H1 (cell line): ENCODE measurements around the gene PITPNM1. TPM values are rescaled to one million over a fixed set of nuclear protein-coding genes. Genes with fewer than 3 reads are reported as not detected.

Experiments
- CTCF ChIA-PET: fragments of 300-600 bp; sonication (Branson Sonifier 250); formaldehyde crosslinking; loops from one replicate; lab custom pipeline; 2021; ENCODE audit not compliant: partially characterized antibody; lab: Charles Lee
- POLR2A ChIA-PET: fragments of 300-600 bp; sonication (Branson Sonifier 250); formaldehyde crosslinking; loops from one replicate; lab custom pipeline; 2021; ENCODE audit warnings: inconsistent platforms; ENCODE audit not compliant: partially characterized antibody; lab: Charles Lee
- DNase-seq, 2 experiments: peaks; one replicate each; pipeline versions ENCODE4 v3.0.0 to v3.0.0-alpha.2; 2010 to 2022; ENCODE audit warnings: low spot score in 2 of 2, low read depth in 1 of 2, mixed read lengths in 1 of 2
- FAIRE-seq: peaks from 2 replicates; lab custom pipeline; 2011; peaks lifted over from hg19 to GRCh38; lab: Jason Lieb, UNC
- H2AFZ ChIP-seq: 2 replicates; pipeline ENCODE4 v1.8.1; 2012; ENCODE audit warnings: low read length, inconsistent platforms
- H2AK5ac ChIP-seq: 2 replicates; pipeline ENCODE4 v1.6.1; 2013; ENCODE audit warnings: low read depth, low read length
- H2BK120ac ChIP-seq: replicated peaks from 2 replicates; pipeline ENCODE3; 2013; ENCODE audit warnings: low read depth, low read length, inconsistent platforms
- H2BK12ac ChIP-seq: 2 replicates; pipeline ENCODE4 v1.6.1; 2013; ENCODE audit warnings: low read depth, low read length
- H2BK15ac ChIP-seq: 2 replicates; pipeline ENCODE4 v1.6.1; 2013; ENCODE audit warnings: low read length
- H2BK20ac ChIP-seq: 2 replicates; pipeline ENCODE4 v1.6.1; 2013; ENCODE audit warnings: low read length
- H2BK5ac ChIP-seq: 2 replicates; pipeline ENCODE4 v1.6.1; 2013; ENCODE audit warnings: low read depth, low read length
- H3K14ac ChIP-seq: 2 replicates; pipeline ENCODE4 v1.6.1; 2013; ENCODE audit warnings: inconsistent platforms; ENCODE audit not compliant: insufficient read length
- H3K18ac ChIP-seq: 2 replicates; pipeline ENCODE4 v1.6.1; 2013; ENCODE audit warnings: low read length; ENCODE audit errors: extremely low read depth
- H3K23ac ChIP-seq: 2 replicates; pipeline ENCODE4 v1.6.1; 2013; ENCODE audit warnings: inconsistent platforms; ENCODE audit not compliant: insufficient read length
- H3K23me2 ChIP-seq: 2 replicates; pipeline ENCODE4 v1.6.1; 2013; ENCODE audit warnings: low read depth, low read length
- H3K27ac ChIP-seq: 2 replicates; pipeline ENCODE4 v1.6.1; 2011; ENCODE audit warnings: low read depth, low read length, inconsistent platforms
- H3K27me3 ChIP-seq, 4 experiments: replicated peaks in 1 of 4; 1 replicate in 1 of 4; 2 replicates in 3 of 4; pipeline versions ENCODE4 v1.6.1 to v1.8.1; 2011 to 2013; ENCODE audit warnings: low read length in 3 of 4, mild to moderate bottlenecking in 3 of 4, inconsistent platforms in 2 of 4, mixed read lengths in 2 of 4, moderate library complexity in 1 of 4; ENCODE audit not compliant: control insufficient read depth in 3 of 4, insufficient read depth in 3 of 4; ENCODE audit errors: extremely low read depth in 1 of 4
- H3K36me3 ChIP-seq, 4 experiments: 2 replicates each; pipeline versions ENCODE4 v1.6.1 to v1.8.1; 2011 to 2013; ENCODE audit warnings: mild to moderate bottlenecking in 4 of 4, low read length in 3 of 4, moderate library complexity in 2 of 4, control low read depth in 1 of 4, inconsistent platforms in 1 of 4; ENCODE audit not compliant: insufficient read depth in 4 of 4, control insufficient read depth in 2 of 4
- H3K4ac ChIP-seq: replicated peaks from 2 replicates; pipeline ENCODE3; 2013; ENCODE audit warnings: low read length, low read depth, mixed read lengths, inconsistent platforms; ENCODE audit not compliant: insufficient read length
- H3K4me1 ChIP-seq, 4 experiments: replicated peaks in 1 of 4; 1 replicate in 1 of 4; 2 replicates in 3 of 4; pipeline versions ENCODE4 v1.6.1 to v1.8.1; 2011 to 2013; ENCODE audit warnings: low read length in 3 of 4, inconsistent platforms in 2 of 4, mixed read lengths in 1 of 4; ENCODE audit not compliant: insufficient read depth in 4 of 4, control insufficient read depth in 3 of 4
- H3K4me2 ChIP-seq, 2 experiments: 2 replicates each; pipeline versions ENCODE4 v1.6.1 to v1.8.1; 2011 to 2013; ENCODE audit warnings: low read depth in 2 of 2, low read length in 2 of 2, control low read depth in 1 of 2, inconsistent platforms in 1 of 2, mild to moderate bottlenecking in 1 of 2; ENCODE audit not compliant: insufficient read depth in 1 of 2
- H3K4me3 ChIP-seq, 4 experiments: fragments of 200-600, 300-600 bp in 1 of 4; sonication (generic), shearing (Covaris generic), sonication (Bioruptor Twin) in 1 of 4; 2 replicates each; pipeline versions ENCODE4 v1.5.1 to v1.8.1; 2011 to 2016; ENCODE audit warnings: low read length in 4 of 4, low read depth in 3 of 4, control low read depth in 2 of 4, inconsistent platforms in 2 of 4, mild to moderate bottlenecking in 2 of 4, mixed read lengths in 1 of 4, moderate library complexity in 1 of 4; ENCODE audit not compliant: insufficient read depth in 2 of 4; ENCODE audit errors: extremely low read depth in 1 of 4
- H3K56ac ChIP-seq: replicated peaks from 2 replicates; pipeline ENCODE3; 2013; ENCODE audit warnings: low read depth, mild to moderate bottlenecking, mixed read lengths, low read length, inconsistent platforms; ENCODE audit not compliant: insufficient read length
- H3K79me1 ChIP-seq: 2 replicates; pipeline ENCODE4 v1.6.1; 2013; ENCODE audit warnings: low read depth, low read length, control low read depth
- H3K79me2 ChIP-seq, 2 experiments: 2 replicates each; pipeline versions ENCODE4 v1.6.1 to v1.8.1; 2012 to 2013; ENCODE audit warnings: low read length in 2 of 2, mild to moderate bottlenecking in 2 of 2, inconsistent platforms in 1 of 2; ENCODE audit not compliant: insufficient read depth in 2 of 2, control insufficient read depth in 1 of 2
- H3K9ac ChIP-seq, 4 experiments: replicated peaks in 1 of 4; 1 replicate in 1 of 4; 2 replicates in 3 of 4; pipeline versions ENCODE4 v1.6.1 to v1.8.1; 2011 to 2013; ENCODE audit warnings: low read depth in 3 of 4, low read length in 3 of 4, control low read depth in 2 of 4, mild to moderate bottlenecking in 2 of 4, moderate library complexity in 2 of 4, inconsistent platforms in 1 of 4; ENCODE audit errors: extremely low read depth in 1 of 4
- H3K9me3 ChIP-seq, 2 experiments: 2 replicates each; pipeline versions ENCODE4 v1.6.1 to v1.8.1; 2012 to 2013; ENCODE audit warnings: mild to moderate bottlenecking in 2 of 2, moderate library complexity in 2 of 2, control low read depth in 1 of 2, inconsistent platforms in 1 of 2, low read depth in 1 of 2, low read length in 1 of 2, mixed read lengths in 1 of 2; ENCODE audit not compliant: insufficient read depth in 2 of 2
- H4K20me1 ChIP-seq, 2 experiments: replicated peaks in 1 of 2; 2 replicates each; pipeline versions ENCODE3 to v1.8.1; 2011 to 2013; ENCODE audit warnings: inconsistent platforms in 2 of 2, low read length in 2 of 2, mild to moderate bottlenecking in 1 of 2; ENCODE audit not compliant: insufficient read depth in 2 of 2, control insufficient read depth in 1 of 2
- H4K5ac ChIP-seq: 2 replicates; pipeline ENCODE4 v1.6.1; 2013; ENCODE audit warnings: low read length, low read depth, mixed read lengths, inconsistent platforms; ENCODE audit not compliant: insufficient read length
- H4K8ac ChIP-seq: 2 replicates; pipeline ENCODE4 v1.8.0; 2013; ENCODE audit warnings: mild to moderate bottlenecking, moderate library complexity, low read length, inconsistent platforms; ENCODE audit not compliant: insufficient read depth; ENCODE audit errors: extremely low read depth
- H4K91ac ChIP-seq: replicated peaks from 2 replicates; pipeline ENCODE3; 2013; ENCODE audit warnings: low read length, mixed read lengths, inconsistent platforms; ENCODE audit not compliant: insufficient read length
- BACH1 ChIP-seq: IDR thresholded peaks from 2 replicates; pipeline ENCODE4 v1.6.1; 2012; ENCODE audit warnings: low read length, improper control_type of control experiment
- CHD1 ChIP-seq: IDR thresholded peaks from 2 replicates; pipeline ENCODE4 v1.6.1; 2012; ENCODE audit warnings: low read depth, low read length, improper control_type of control experiment
- CTBP2 ChIP-seq: IDR thresholded peaks from 2 replicates; pipeline ENCODE4 v1.7.0; 2011; ENCODE audit warnings: borderline replicate concordance, mild to moderate bottlenecking, moderate library complexity, mixed read lengths, low read length; ENCODE audit not compliant: insufficient read depth, insufficient read length
- GTF2F1 ChIP-seq: IDR thresholded peaks from 2 replicates; pipeline ENCODE4 v1.6.1; 2012; ENCODE audit warnings: low read depth, low read length, improper control_type of control experiment, borderline replicate concordance
- JUN ChIP-seq: IDR thresholded peaks from 2 replicates; pipeline ENCODE4 v1.6.1; 2011; ENCODE audit warnings: low read depth, mild to moderate bottlenecking, improper control_type of control experiment, low read length
- MAX ChIP-seq: IDR thresholded peaks from 2 replicates; pipeline ENCODE4 v1.6.1; 2012; ENCODE audit warnings: inconsistent platforms
- NANOG ChIP-seq: IDR thresholded peaks from 2 replicates; pipeline ENCODE4 v1.6.1; 2011; ENCODE audit warnings: low read length, low read depth, mild to moderate bottlenecking, inconsistent platforms; ENCODE audit not compliant: insufficient read depth, poor library complexity, severe bottlenecking
- POLR2A ChIP-seq, 2 experiments: IDR thresholded peaks; 1 replicate in 1 of 2; 2 replicates in 1 of 2; pipeline ENCODE4 v1.6.1; 2011; ENCODE audit warnings: low read depth in 2 of 2, low read length in 2 of 2, mild to moderate bottlenecking in 2 of 2; ENCODE audit errors: control extremely low read depth in 1 of 2
- POLR2AphosphoS5 ChIP-seq: IDR thresholded peaks from 2 replicates; pipeline ENCODE4 v1.6.1; 2011; ENCODE audit warnings: low read depth, low read length
- RAD21 ChIP-seq, 2 experiments: IDR thresholded peaks in 1 of 2; conservative IDR thresholded peaks in 1 of 2; 2 replicates each; pipeline ENCODE4 v1.6.1; 2011; ENCODE audit warnings: low read depth in 2 of 2, low read length in 2 of 2, improper control_type of control experiment in 1 of 2, inconsistent platforms in 1 of 2, mild to moderate bottlenecking in 1 of 2, moderate library complexity in 1 of 2
- RFX5 ChIP-seq: IDR thresholded peaks from 2 replicates; pipeline ENCODE4 v1.6.1; 2011; ENCODE audit warnings: low read depth, low read length, improper control_type of control experiment, borderline replicate concordance
- SIX5 ChIP-seq: IDR thresholded peaks from 2 replicates; pipeline ENCODE4 v1.6.1; 2011; ENCODE audit warnings: mild to moderate bottlenecking, low read depth, low read length
- SP1 ChIP-seq: IDR thresholded peaks from 2 replicates; pipeline ENCODE4 v1.6.1; 2011; ENCODE audit warnings: low read depth, low read length
- TAF7 ChIP-seq: optimal IDR thresholded peaks from 2 replicates; pipeline ENCODE3; 2011; ENCODE audit warnings: low read depth, mild to moderate bottlenecking, inconsistent platforms, low read length, moderate library complexity, borderline replicate concordance
- ZNF274 ChIP-seq: IDR thresholded peaks from 2 replicates; pipeline ENCODE4 v1.7.0; 2012; ENCODE audit warnings: low read length, borderline replicate concordance; ENCODE audit errors: extremely low read depth
- WGBS, 2 experiments: shearing (Covaris generic) in 1 of 2; methylation state at CpG; one replicate each; pipeline versions ENCODE4 v1.1.6 to v1.1.7; 2013 to 2015; ENCODE audit warnings: low lambda C conversion rate in 2 of 2, mixed read lengths in 2 of 2, inconsistent platforms in 1 of 2, low coverage in 1 of 2, missing lambda C conversion rate in 1 of 2; ENCODE audit not compliant: insufficient replicate concordance in 2 of 2, insufficient coverage in 1 of 2, insufficient read length in 1 of 2; ENCODE audit errors: extremely low coverage in 1 of 2, missing lambda C conversion rate in 1 of 2; 5-methylcytosine and 5-hydroxymethylcytosine counted together
- polyA plus RNA-seq, 7 experiments: library from polyadenylated mRNA; depleted of rRNA in 3 of 7; stranded (reverse) in 5 of 7; unstranded in 2 of 7; fragments of >200 nt in 5 of 7; fragments of 200-250 nt in 2 of 7; gene quantifications; 1 replicate in 5 of 7; 2 replicates in 1 of 7; 4 replicates in 1 of 7; pipeline versions ENCODE4 v1.2.1 to v1.2.3, GENCODE V29; 2011 to 2013; ENCODE audit warnings: missing spikeins in 2 of 7, mixed read lengths in 2 of 7
- total RNA-seq: library from RNA; stranded (reverse); fragmentation: NEBNext Ultra II Directional; extraction: Animal tissue kit (Norgen Biotek cat#: 25700); gene quantifications from 2 replicates; pipeline ENCODE4 v1.2.1, GENCODE V29; 2021

Gene PITPNM1
- total and polyA plus RNA-seq, 2 of the 8 experiments (the other 6 are each of a cell fraction or from before 2014, with no cell fraction given) = 27.2 to 52.7 TPM

- Histone ChIP-seq H4K5ac (no peak overlapping the region), H3K4me3 (no peak overlapping the region), H3K4me2 (no peak overlapping the region), H3K9ac (no peak overlapping the region), H3K4ac (no peak overlapping the region), H4K8ac (no peak overlapping the region), H2BK15ac (no peak overlapping the region), H3K79me1 (no peaks in the 10 kb centered on the region), H3K36me3 (no peaks in the 10 kb centered on the region), H4K91ac (no peak overlapping the region), H3K18ac (no peak overlapping the region), H3K27ac (no peak overlapping the region), H2BK20ac (no peak overlapping the region), H2BK5ac (no peak overlapping the region), H3K14ac (no peak overlapping the region), H2BK12ac (no peak overlapping the region), H3K4me1 (no peaks in the 10 kb centered on the region), H2AK5ac (no peak overlapping the region), H3K23ac (no peak overlapping the region), H3K27me3 (no peaks in the 10 kb centered on the region), H3K23me2 (no peaks in the 10 kb centered on the region), H3K9me3 (no peaks in the 10 kb centered on the region), H3K56ac (no peak overlapping the region), H3K79me2 (no peaks in the 10 kb centered on the region), H4K20me1 (no peaks in the 10 kb centered on the region), H2AFZ (no peak overlapping the region), H2BK120ac (no peak overlapping the region)
- DNase-seq (no peak), FAIRE-seq (no peak)
- ChIA-PET POLR2A (interaction anchor here (1.0 to 4.3 kb wide), 4 partner anchors 10 to 56 kb away, joined by 3 to 27 read pairs (median 4); partner anchors contain the start of genes PPP1CA and PTPRCAP), CTCF (interaction anchor here (0.7 to 2.7 kb wide), 2 partner anchors 20 to 75 kb away, joined by 3 to 10 read pairs; partner anchors contain the start of gene PTPRCAP)
- 92% methylated on average over 12 of the region's 12 CpGs; no CpG with 5 or more reads in 1 of the 2 experiments for WGBS, 2 experiments
- no peak for TF ChIP-seq TAF7
- TF ChIP-seq GTF2F1 = no peak
- TF ChIP-seq JUN = no peak
- TF ChIP-seq SP1 = no peak
- TF ChIP-seq RFX5 = no peak
- TF ChIP-seq SIX5 = no peak
- no peak for TF ChIP-seq RAD21 (IDR thresholded peaks at IDR 0.05 in 1 of 2, conservative IDR thresholded peaks at IDR 0.05 in 1 of 2; ENCODE audit: low read depth in 2 of 2, low read length in 2 of 2)
- no peak for TF ChIP-seq CTBP2
- no peak for TF ChIP-seq CHD1
- TF ChIP-seq ZNF274 = no peak
- TF ChIP-seq NANOG = no peak
- TF ChIP-seq MAX = no peak
- no peak for TF ChIP-seq BACH1
- TF ChIP-seq POLR2AphosphoS5 = no peak
- no peak for TF ChIP-seq POLR2A (IDR thresholded peaks at IDR 0.05; ENCODE audit: control extremely low read depth in 1 of 2, low read depth in 2 of 2, low read length in 2 of 2)
Observed at GRCh38 chr11:67457453-67457852, 47.7 kb downstream of the PITPNM1 start.
